ENCODE measurements around the gene EGFL7.
A peak's percentile ranks its signal among the peaks of the same experiment; 100 is the strongest.

The EGFL7 gene

DNA sequence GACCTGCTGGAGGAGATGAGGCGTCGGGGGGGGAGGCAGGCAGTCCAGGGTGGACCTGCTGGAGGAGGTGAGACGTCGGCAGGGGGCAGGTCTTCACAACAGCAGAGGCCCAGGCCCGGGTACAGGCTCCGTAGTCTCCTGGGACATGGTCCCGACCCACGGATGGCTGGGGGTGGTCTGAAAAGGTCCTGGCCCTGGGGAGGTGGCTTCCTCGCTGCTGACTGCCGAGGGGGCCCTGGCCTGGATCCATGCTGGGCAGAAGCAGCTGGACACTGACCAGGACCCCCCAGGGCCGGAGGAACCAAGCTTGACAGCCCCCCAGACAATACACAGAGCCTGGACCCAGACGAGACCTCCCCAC is 8.5 kb downstream of the EGFL7 start:
- TF ChIP-seq, protein P1, sequence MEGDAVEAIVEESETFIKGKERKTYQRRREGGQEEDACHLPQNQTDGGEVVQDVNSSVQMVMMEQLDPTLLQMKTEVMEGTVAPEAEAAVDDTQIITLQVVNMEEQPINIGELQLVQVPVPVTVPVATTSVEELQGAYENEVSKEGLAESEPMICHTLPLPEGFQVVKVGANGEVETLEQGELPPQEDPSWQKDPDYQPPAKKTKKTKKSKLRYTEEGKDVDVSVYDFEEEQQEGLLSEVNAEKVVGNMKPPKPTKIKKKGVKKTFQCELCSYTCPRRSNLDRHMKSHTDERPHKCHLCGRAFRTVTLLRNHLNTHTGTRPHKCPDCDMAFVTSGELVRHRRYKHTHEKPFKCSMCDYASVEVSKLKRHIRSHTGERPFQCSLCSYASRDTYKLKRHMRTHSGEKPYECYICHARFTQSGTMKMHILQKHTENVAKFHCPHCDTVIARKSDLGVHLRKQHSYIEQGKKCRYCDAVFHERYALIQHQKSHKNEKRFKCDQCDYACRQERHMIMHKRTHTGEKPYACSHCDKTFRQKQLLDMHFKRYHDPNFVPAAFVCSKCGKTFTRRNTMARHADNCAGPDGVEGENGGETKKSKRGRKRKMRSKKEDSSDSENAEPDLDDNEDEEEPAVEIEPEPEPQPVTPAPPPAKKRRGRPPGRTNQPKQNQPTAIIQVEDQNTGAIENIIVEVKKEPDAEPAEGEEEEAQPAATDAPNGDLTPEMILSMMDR (IDR thresholded peaks at IDR 0.05; ENCODE audit: low read depth, low read length) = no peak
- DNase-seq = no peak
- Histone ChIP-seq H3K4me1 (peaks cover 4% of the 10 kb centered on the region; the same call in 1 of the 2 replicates), H3K36me3 (no peaks in the 10 kb centered on the region), H3K9me3 (no peaks in the 10 kb centered on the region), H3K4me3 (ENCODE audit: low read depth, low read length) (no peak overlapping the region), H3K27me3 (peaks cover 9% of the 10 kb centered on the region)

DNA sequence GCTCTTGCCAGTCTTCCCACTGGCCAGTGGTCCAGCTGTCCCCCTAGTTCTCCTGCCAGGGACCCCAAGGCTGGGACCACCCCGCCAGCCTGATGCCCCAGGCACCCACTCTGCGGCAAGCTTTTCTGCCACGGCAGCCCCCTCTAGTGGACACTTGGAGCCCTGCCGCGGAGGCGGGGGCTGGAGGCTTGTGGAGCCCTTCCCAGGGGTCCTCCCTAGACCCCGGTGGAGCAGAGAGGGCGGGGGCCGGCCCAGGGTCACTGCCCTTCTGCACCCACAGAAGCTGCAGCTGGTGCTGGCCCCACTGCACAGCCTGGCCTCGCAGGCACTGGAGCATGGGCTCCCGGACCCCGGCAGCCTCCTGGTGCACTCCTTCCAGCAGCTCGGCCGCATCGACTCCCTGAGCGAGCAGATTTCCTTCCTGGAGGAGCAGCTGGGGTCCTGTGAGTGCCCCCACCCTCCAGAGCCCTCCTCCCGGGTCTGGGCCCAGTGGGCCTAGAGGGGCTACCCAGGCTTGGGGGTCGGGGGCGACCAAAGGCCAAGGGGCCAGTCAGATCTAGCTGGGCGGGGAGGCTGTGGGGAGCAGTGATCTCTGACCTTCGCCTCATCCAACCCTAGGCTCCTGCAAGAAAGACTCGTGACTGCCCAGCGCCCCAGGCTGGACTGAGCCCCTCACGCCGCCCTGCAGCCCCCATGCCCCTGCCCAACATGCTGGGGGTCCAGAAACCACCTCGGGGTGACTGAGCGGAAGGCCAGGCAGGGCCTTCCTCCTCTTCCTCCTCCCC is 9.1 kb downstream of the EGFL7 start:
- peak; percentile 74 for DNase-seq
- Histone ChIP-seq H3K27me3 (peaks cover 5% of the 10 kb centered on the region), H3K36me3 (no peaks in the 10 kb centered on the region), H3K9me3 (no peaks in the 10 kb centered on the region), H3K4me3 (ENCODE audit: low read depth, low read length) (no peak overlapping the region), H3K4me1 (peaks cover 4% of the 10 kb centered on the region; the same call in 1 of the 2 replicates)
- TF ChIP-seq, protein P1 (IDR thresholded peaks at IDR 0.05; ENCODE audit: low read depth, low read length) = peak; percentile 87

DNA sequence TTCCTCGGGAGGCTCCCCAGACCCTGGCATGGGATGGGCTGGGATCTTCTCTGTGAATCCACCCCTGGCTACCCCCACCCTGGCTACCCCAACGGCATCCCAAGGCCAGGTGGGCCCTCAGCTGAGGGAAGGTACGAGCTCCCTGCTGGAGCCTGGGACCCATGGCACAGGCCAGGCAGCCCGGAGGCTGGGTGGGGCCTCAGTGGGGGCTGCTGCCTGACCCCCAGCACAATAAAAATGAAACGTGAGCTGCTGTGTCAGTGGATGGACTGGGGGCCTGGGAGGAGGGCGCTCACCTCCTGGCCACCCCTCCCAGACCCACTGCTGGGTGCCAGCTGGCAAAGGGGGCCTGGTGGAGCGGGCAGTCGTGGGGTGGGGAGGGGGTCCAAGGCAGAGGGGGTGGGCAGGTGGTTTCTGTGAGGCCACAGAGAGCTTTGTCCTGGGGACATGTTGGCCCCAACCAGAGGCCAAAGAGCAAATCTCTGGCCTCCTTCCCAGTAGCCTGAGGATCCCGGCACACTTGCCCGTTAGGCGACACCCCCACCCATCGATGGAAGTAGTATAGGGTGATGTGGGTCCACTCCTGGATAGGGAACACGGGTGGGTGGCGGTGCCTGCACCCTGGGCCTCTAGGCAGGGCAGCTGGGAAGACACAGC is 9.8 kb downstream of the EGFL7 start:
- peaks cover 3% of the 10 kb centered on the region for H3K27me3 ChIP-seq
- TF ChIP-seq, protein P1 (IDR thresholded peaks at IDR 0.05; ENCODE audit: low read depth, low read length) = no peak
- peaks cover 4% of the 10 kb centered on the region; the same call in 1 of the 2 replicates for H3K4me1 ChIP-seq
- no peaks in the 10 kb centered on the region for H3K36me3 ChIP-seq
- H3K9me3 ChIP-seq = no peaks in the 10 kb centered on the region
- no peak for DNase-seq
- no peak overlapping the region for H3K4me3 ChIP-seq (ENCODE audit: low read depth, low read length)

DNA sequence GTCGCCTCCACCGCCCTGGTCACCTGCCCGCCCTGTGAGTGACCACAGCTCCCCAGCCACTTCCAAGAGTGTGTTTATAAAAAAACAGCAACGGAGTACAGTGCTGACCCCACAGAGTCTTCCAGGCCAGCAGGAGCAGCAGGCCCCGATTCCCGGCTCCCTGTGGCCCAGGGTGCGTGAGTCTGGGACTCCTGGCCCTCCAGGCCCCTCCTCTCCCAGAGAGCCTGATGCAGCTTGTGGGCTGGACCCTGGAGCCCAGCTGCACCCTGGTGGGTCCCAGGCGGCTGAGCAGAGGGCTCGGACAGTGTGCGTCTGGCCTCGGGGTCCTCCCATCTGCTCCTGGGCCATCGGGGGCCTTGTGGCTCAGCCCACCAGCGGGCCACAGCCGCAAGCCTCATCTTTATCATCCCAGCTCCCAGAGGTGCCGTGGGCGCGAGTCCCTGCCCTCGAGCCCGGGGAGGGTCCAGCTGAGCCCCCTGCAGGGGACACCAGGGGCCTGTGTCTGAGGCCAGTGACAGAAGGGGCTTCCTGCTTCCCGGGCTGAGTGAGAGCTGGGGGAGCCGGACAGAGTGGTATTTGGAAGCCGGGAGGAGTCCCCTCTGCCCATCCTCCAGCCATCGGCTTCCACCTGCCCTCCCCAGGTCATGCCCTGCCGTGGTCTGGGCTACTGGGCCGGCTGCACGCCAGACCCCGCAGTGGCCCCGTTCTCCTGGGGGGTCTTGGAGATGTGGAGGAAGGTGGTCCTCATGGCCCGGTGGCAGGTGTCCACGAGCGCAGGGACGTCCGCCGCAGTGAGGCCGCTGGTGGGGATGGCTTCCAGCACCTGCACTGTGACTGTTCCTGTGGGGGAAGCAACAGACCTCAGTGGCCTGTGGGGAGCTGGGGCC is 10.6 kb downstream of the EGFL7 start:
- H3K4me1 ChIP-seq = peaks cover 4% of the 10 kb centered on the region; the same call in 1 of the 2 replicates

DNA sequence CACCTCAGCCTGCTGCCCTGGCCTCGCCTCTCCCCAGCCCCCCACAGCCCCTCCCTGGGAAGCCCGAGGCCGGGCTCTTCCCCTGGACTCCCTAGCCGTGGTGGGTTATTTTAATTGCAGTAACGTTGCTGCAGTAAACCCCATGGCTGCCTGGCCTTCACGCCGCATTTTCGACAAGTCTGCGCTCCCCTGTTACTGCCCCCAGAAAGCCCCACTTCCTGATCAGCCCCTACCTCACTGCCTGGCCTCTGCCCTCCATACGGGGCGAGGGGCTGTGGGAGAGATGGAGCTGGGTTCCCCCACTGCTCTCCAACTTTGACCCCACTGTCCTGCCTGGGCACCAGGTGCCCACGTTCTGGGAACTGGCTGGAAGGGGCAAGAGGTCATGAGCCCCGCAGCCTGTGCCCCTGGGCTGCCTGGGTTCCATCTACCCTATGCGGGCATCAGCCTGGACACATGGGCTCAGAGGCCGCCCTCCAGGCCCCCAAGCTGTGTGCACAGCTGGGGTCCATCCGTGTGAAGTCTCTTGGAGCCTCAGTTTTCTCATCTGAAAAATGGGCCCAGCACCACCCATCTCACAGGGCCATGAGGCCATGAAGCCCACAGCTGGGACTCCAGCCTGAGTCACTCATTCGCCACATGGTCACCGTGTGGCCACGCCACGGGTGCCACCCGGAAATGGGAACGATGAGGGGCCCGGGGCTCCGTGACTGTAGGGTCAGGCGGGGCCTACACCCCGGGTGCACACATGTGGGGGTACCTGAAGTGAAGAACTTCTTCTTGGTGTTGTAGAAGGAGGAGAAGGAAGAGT is 11.5 kb downstream of the EGFL7 start:
- Histone ChIP-seq H3K4me3 (ENCODE audit: low read depth, low read length) (no peak overlapping the region), H3K4me1 (peaks cover 4% of the 10 kb centered on the region; the same call in 1 of the 2 replicates), H3K9me3 (no peaks in the 10 kb centered on the region), H3K27me3 (peaks cover 3% of the 10 kb centered on the region; the same call in 1 of the 2 replicates), H3K36me3 (no peaks in the 10 kb centered on the region)
- DNase-seq = no peak
- TF ChIP-seq, protein P1 (IDR thresholded peaks at IDR 0.05; ENCODE audit: low read depth, low read length) = no peak

More for the DNA sequence above, 10.6 kb downstream of the EGFL7 start:
- no peak for DNase-seq
- peaks cover 3% of the 10 kb centered on the region; the same call in 1 of the 2 replicates for H3K27me3 ChIP-seq
- no peaks in the 10 kb centered on the region for H3K36me3 ChIP-seq
- no peak overlapping the region for H3K4me3 ChIP-seq (ENCODE audit: low read depth, low read length)
- H3K9me3 ChIP-seq = no peaks in the 10 kb centered on the region
- TF ChIP-seq, protein P1 (IDR thresholded peaks at IDR 0.05; ENCODE audit: low read depth, low read length) = no peak
